GM18508 (cell line): Measurements from ENCODE around the gene USP24.

ENCODE experiments used
- ATAC-seq: cut with Tn5 transposase; IDR thresholded peaks from one replicate; pipeline ENCODE4 v1.9.1; 2021; ENCODE audit warnings: moderate number of reproducible peaks; ENCODE audit not compliant: insufficient read depth, unreplicated experiment

USP24 gene, protein sequence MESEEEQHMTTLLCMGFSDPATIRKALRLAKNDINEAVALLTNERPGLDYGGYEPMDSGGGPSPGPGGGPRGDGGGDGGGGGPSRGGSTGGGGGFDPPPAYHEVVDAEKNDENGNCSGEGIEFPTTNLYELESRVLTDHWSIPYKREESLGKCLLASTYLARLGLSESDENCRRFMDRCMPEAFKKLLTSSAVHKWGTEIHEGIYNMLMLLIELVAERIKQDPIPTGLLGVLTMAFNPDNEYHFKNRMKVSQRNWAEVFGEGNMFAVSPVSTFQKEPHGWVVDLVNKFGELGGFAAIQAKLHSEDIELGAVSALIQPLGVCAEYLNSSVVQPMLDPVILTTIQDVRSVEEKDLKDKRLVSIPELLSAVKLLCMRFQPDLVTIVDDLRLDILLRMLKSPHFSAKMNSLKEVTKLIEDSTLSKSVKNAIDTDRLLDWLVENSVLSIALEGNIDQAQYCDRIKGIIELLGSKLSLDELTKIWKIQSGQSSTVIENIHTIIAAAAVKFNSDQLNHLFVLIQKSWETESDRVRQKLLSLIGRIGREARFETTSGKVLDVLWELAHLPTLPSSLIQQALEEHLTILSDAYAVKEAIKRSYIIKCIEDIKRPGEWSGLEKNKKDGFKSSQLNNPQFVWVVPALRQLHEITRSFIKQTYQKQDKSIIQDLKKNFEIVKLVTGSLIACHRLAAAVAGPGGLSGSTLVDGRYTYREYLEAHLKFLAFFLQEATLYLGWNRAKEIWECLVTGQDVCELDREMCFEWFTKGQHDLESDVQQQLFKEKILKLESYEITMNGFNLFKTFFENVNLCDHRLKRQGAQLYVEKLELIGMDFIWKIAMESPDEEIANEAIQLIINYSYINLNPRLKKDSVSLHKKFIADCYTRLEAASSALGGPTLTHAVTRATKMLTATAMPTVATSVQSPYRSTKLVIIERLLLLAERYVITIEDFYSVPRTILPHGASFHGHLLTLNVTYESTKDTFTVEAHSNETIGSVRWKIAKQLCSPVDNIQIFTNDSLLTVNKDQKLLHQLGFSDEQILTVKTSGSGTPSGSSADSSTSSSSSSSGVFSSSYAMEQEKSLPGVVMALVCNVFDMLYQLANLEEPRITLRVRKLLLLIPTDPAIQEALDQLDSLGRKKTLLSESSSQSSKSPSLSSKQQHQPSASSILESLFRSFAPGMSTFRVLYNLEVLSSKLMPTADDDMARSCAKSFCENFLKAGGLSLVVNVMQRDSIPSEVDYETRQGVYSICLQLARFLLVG (N-terminal part only)

DNA sequence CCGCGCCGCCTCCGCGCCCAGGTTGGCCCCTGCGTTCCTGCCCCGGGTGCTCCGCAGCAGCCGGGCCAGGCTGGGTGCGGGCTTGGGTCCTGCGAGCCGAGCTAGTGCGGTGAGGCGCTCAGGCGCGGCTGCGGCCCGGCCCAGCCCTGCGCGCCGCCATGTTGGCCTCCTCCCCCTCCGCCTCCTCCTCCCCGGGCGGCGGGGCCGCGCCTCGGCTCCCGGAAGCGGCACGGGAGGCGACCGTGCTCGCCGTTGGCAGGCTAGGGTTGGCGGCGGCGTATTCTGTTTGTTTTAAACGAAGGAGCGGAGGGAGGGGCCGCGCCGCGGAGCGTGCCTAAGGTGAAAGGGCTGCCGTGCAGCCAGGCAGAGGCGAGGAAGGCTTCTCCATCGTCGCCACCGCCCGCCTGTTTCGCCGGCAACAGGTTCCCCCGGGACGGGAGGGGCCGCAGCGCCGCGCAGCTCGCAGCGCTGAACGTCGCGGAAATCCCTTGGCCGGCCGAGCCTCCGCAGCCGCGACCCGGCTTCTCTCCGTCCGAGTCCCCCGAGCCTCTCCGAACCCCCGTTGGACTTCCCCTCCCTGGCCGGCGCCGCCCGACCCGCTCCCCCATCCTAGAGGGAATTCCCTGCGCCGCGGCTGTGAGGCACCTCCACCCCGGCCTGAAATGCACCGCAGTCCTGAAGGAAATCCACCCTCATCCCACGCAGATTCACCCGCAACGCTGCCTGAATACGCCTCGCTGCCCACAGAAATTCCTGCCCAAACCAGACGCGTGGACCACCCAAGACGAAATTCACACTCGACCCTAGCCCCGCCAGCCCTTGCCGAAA, at the start of gene USP24:
Gene USP24, minus strand, starts transcription at position 171 of the 828 bp plus-strand sequence. CDS start 251 bp downstream, outside the sequence.
- no peak for ATAC-seq

GRCh38 chr1:55262822-55263221, 47.7 kb upstream of the USP24 start:
- ATAC-seq: no peak

- ATAC-seq: no peak
Measured at GRCh38 chr1:55259911-55260609, 44.9 kb upstream of the USP24 start.

GRCh38 chr1:55257958-55258357, 42.8 kb upstream of the USP24 start:
- ATAC-seq: peak; percentile 46

- no peak for ATAC-seq
Measured at GRCh38 chr1:55255901-55256300, 40.7 kb upstream of the USP24 start.

DNA sequence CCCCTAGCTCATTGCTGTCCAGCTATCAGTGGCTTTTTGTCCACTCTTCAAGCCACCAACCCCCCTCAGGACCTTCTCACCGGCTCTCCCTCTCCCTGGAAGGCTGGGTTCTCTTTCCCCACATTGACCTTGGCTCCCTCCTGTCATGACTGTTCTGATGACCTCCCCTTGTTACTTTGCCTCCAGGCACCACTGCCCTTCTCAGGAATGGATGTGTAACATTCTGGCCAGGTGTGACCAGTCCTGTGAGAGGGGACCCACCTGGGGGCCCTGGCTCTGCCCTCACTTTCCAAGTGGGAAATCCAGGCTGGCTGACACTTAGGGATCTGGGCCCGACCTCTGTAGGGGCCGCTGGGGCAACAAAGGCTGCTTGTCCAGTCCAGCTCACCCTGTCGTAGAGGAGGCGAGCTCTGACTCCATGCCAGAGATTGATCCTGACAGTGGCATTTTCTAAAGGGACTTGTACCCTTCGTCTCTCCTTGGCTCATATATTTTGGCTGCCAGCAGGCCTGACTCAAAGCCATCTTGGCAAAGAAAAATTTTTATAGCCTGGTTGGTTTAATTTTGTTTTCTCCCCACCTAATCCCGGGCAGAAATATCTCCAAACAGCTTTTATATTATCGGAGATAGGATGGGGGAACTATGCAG, 37.9 kb upstream of the USP24 start:
- no peak for ATAC-seq

DNA sequence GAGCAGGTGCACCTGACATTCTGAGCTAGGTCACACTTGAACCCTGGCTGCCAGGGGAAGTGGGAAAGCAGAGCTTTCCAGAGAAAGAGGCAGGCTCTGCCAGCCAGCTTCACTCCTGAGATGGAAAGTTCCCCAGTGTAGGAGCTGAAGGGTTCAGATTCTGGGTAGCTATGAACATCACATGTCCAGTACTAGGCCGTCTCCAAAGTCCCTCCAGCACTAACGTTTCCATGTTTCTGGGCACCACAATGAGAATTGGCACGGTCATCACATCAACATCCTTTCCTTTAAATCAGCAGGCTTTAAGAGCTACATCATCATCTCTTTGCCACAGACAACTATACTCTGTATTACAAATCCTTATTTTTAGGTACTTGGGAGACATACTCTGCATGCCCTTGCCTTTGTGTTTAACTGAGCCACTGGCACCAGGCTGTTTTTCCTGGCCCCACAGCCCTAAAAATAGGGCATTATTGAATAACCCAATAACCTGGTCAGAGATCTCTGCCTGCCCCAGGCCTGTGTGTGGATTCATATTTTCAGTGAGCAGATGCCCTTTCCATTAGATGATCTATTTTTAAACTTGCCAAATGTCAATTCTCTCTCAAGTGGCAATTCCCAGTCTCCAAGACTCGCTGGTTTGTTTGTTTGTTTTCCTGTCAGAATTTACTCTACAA, 35.4 kb upstream of the USP24 start:
- ATAC-seq: no peak

DNA sequence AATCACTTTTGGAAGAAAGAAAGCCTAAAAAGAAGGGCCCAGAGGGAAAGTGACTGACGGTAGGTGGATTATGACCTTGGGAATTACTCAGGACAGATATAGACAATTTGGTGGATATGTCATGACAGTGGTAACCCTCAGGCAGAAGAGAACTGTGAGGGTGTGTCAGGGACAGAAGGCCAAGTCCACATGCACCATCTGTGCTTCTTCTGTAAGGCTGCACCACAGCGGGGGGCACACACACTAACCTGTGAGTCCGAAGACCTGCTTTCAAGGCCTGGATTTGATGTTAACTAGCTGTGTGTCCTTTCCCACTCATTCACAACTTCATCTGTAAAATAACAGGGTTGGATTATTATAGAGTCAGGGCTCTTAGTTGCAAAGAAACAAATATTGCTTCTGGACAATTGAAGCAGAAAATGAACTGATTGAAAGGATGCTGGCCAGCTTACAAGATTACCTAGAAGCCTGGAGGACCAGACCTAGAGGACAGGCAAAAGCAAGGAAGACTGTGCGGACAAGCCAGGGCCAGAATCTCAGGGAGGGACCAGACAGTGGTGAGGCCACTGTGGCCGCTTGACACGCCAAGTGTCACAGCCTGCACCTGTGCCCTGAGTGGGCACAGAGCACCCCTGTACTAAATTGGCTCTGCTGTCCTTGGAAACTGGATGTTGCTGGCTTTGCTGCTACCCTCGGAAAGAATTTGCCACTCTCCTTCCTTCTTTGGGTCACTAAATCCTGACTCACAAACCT, 34.7 kb upstream of the USP24 start:
- ATAC-seq: no peak

DNA sequence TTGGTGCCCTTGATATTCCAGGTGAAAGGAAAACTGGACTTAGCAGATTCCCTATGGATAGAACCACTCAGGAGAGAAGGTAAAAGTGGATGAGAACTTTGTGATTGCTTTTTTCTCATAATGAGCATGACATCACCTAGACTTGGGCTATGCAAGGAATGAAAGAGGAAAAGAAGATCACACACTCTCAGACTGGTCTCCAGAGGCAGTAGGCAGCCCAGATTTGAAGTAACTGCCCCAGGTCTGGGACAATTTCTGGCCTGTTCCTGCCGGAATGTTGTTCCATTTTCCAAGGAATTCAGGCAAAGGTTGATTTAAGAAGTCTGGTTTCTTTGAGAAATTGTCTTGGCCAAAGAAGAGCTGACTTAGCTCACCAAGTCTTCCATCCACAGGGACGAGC, 31.7 kb upstream of the USP24 start:
- ATAC-seq: no peak

DNA sequence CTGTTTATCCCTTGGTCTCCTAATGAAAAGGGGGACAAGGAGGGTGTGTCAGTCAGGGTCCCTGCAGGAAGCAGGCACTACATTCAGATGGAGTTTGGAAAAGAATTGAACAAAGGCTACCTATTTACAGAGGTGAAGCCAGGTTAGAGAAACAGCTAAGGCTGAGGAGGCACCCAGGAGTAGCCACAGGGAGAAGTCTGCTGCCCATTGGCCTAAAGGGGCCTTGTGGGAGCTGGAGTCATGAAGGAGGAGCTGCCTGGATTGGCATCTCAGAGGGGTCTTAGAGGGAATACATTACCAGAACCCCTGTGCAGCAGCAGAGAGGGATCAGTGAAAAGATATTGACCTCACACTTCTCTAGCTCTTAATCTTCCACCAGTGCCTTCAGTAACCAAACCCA, 31.2 kb upstream of the USP24 start:
- no peak for ATAC-seq

GRCh38 chr1:55245781-55246180, 30.6 kb upstream of the USP24 start:
- no peak for ATAC-seq

GRCh38 chr1:55244476-55245099, 29.4 kb upstream of the USP24 start:
- no peak for ATAC-seq

- ATAC-seq: no peak
Measured at GRCh38 chr1:55243655-55244054, 28.5 kb upstream of the USP24 start.

DNA sequence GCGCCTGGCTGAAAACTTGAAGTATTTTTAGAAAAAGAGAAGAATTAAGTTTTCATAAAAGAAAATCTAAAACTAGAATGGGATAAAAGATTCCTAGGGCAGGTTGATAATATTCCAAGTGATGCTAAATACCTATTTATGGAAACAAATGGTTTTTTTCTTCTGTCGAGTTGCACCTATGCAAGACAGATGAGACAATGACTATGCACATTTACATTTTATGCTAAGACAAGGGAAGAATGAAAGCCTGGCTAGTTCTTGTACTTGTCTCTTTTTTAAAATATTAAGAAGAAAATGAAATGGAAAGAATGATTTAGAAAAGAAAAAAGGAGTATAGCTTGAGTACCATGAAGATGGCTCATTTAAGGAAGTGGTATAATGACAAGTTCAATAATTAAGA, 24.4 kb upstream of the USP24 start:
- ATAC-seq: no peak

DNA sequence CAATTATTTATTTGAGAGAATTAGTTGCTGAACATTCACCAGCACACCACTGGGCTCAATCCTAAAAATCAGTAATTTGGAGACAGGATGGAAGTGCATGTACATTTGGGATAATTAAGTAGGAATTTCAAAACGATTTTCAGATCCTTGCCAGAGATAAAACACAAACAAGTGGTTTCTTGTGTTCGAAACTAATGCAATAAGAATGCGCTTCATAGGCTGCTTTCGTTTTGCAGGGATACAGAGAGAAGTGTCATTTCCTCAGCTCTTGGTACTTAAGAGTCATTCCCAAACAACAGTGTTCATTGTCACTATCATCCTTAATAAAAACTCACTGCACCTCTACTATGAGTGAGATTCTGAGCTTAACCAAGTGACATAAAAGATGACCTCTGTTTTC, 20.6 kb upstream of the USP24 start:
- no peak for ATAC-seq

- no peak for ATAC-seq
Measured at GRCh38 chr1:55234016-55234415, 18.9 kb upstream of the USP24 start.

DNA sequence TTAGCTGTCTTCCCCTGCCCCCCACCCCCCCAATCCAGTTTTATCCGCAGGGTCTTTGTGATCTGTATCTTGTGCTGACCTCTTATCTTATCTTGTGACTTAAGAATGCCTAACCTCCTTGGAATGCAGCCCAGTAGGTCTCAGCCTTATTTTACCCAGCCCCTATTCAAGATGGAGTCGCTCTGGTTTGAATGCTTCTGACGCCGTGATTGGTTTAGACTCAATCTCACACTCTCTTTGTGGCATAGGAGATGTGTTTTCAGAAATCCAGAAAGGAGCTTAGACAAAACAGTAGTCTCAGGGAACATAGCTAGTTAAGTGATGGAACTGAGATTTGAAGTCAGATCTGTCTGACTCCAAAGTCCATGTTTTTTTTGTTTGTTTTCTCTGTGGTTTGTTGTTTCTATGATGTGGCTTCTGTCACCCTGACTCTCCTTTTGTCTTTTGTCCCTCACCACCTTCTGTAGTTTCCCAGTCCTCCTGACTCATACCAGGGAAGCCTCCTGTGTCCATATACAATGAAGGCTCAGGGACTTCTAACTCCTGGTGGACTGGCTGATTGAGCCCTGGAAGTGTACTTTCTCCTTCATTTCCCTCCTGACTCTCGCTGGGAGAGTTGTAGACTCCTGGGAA, 18.1 kb upstream of the USP24 start:
- no peak for ATAC-seq
